Thymus (tissue), 11 donors: ENCODE results near the gene FAM161B. TPM values are rescaled to one million over a fixed set of nuclear protein-coding genes. Genes with fewer than 3 reads are reported as not detected.
"Not testable (repeated sequence)": the region's sequence is repeated elsewhere in the genome, so short reads cannot be mapped to it uniquely, and the experiment has no call there.

Source experiments
- DNase-seq, 9 donors: peaks; one replicate each; pipeline ENCODE4 v3.0.0-alpha.2; 2013; ENCODE audit warnings: low spot score in 9 of 9, low read depth in 6 of 9, missing footprints in 1 of 9
- H3K27ac ChIP-seq, 2 donors: one replicate each; pipeline ENCODE4 v1.5.1; 2013; ENCODE audit warnings: control low read depth in 1 of 2, low read depth in 1 of 2, low read length in 1 of 2, mild to moderate bottlenecking in 1 of 2, moderate library complexity in 1 of 2
- H3K27me3 ChIP-seq, 2 donors: one replicate each; pipeline ENCODE4 v1.5.1; 2013; ENCODE audit warnings: low read length in 1 of 2; ENCODE audit not compliant: control insufficient read depth in 2 of 2, insufficient read depth in 1 of 2
- H3K36me3 ChIP-seq, 2 donors: one replicate each; pipeline ENCODE4 v1.5.1; 2013; ENCODE audit warnings: low read length in 1 of 2, mild to moderate bottlenecking in 1 of 2, moderate library complexity in 1 of 2; ENCODE audit not compliant: control insufficient read depth in 2 of 2, insufficient read depth in 2 of 2
- H3K4me1 ChIP-seq, 2 donors: one replicate each; pipeline ENCODE4 v1.5.1; 2013; ENCODE audit warnings: low read length in 2 of 2; ENCODE audit not compliant: control insufficient read depth in 2 of 2, insufficient read depth in 2 of 2
- H3K4me3 ChIP-seq, 2 donors: one replicate each; pipeline ENCODE4 v1.5.1; 2013; ENCODE audit warnings: low read length in 2 of 2, control low read depth in 1 of 2, mild to moderate bottlenecking in 1 of 2
- H3K9me3 ChIP-seq, 2 donors: one replicate each; pipeline ENCODE4 v1.5.1; 2013; ENCODE audit warnings: low read length in 1 of 2, mild to moderate bottlenecking in 1 of 2; ENCODE audit not compliant: control insufficient read depth in 2 of 2, insufficient read depth in 1 of 2
- WGBS: extraction: QIAGEN DNeasy Blood & Tissue Kit; methylation state at CpG from one replicate; pipeline ENCODE4 v1.1.7; 2013; 5-methylcytosine and 5-hydroxymethylcytosine counted together
- polyA plus RNA-seq: library from polyadenylated mRNA; stranded (reverse); fragments of 200-250 nt; gene quantifications from one replicate; pipeline ENCODE4 v1.2.3, GENCODE V29; 2013
- total RNA-seq: library from RNA; stranded (reverse); fragments of 120-200 nt; gene quantifications from one replicate; pipeline ENCODE4 v1.2.4, GENCODE V29; 2013
- donor health status: healthy.

Gene FAM161B
- total and polyA plus RNA-seq, 2 donors = 1.7 to 4.1 TPM

GRCh38 chr14:73988656-73989055 is 38.8 kb upstream of the FAM161B start:
- H3K9me3 ChIP-seq, DNase-seq, H3K27ac ChIP-seq, H3K4me3 ChIP-seq, H3K4me1 ChIP-seq, H3K27me3 ChIP-seq, H3K36me3 ChIP-seq: not testable (repeated sequence)
- 97% methylated on average over 5 of the region's 7 CpGs for WGBS

GRCh38 chr14:73988065-73988464 is 38.2 kb upstream of the FAM161B start:
- Histone ChIP-seq H3K4me3 (no peak overlapping the region), H3K27ac (no peak overlapping the region), H3K27me3 (no peaks in the 10 kb centered on the region), H3K9me3 (no peaks in the 10 kb centered on the region), H3K36me3 (peaks cover 8 to 9% of the 10 kb centered on the region in 2 donors), H3K4me1 (no peaks in the 10 kb centered on the region)
- 96% methylated on average over 3 of the region's 3 CpGs for WGBS
- no peak for DNase-seq

GRCh38 chr14:73977896-73978295 is 28.0 kb upstream of the FAM161B start:
- no peak for DNase-seq
- H3K4me3 ChIP-seq = no peak overlapping the region
- no peak overlapping the region for H3K27ac ChIP-seq
- H3K36me3 ChIP-seq = peaks cover 3 to 7% of the 10 kb centered on the region in 2 donors
- no peaks in the 10 kb centered on the region for H3K4me1 ChIP-seq
- H3K27me3 ChIP-seq = no peaks in the 10 kb centered on the region
- no peaks in the 10 kb centered on the region for H3K9me3 ChIP-seq
- 72% methylated on average over 4 of the region's 4 CpGs for WGBS

GRCh38 chr14:73976125-73976524 is 26.2 kb upstream of the FAM161B start:
- no peak for DNase-seq
- Histone ChIP-seq H3K27me3 (no peaks in the 10 kb centered on the region), H3K36me3 (peaks cover 3 to 7% of the 10 kb centered on the region in 2 donors), H3K4me1 (no peaks in the 10 kb centered on the region), H3K4me3 (no peak overlapping the region), H3K27ac (no peak overlapping the region), H3K9me3 (no peaks in the 10 kb centered on the region)
- 97% methylated on average over 6 of the region's 6 CpGs for WGBS

- peaks cover 3 to 9% of the 10 kb centered on the region in 2 donors for H3K36me3 ChIP-seq
These were observed 23.6 kb upstream of the FAM161B start for GRCh38 chr14:73973497-73973896.

GRCh38 chr14:73968885-73969284 is 19.0 kb upstream of the FAM161B start:
- Histone ChIP-seq H3K9me3 (no peaks in the 10 kb centered on the region), H3K27me3 (no peaks in the 10 kb centered on the region), H3K36me3 (peaks cover 0 to 24% of the 10 kb centered on the region in 2 donors), H3K4me1 (no peaks in the 10 kb centered on the region), H3K27ac (no peak overlapping the region), H3K4me3 (no peak overlapping the region)
- DNase-seq = no peak
- 75% methylated on average over 2 of the region's 2 CpGs for WGBS

More at GRCh38 chr14:73973497-73973896, 23.6 kb upstream of the FAM161B start:
- DNase-seq = no peak
- WGBS = 95% methylated on average over 2 of the region's 2 CpGs
- H3K27ac ChIP-seq = no peak overlapping the region
- H3K4me3 ChIP-seq = no peak overlapping the region
- H3K9me3 ChIP-seq = no peaks in the 10 kb centered on the region
- no peaks in the 10 kb centered on the region for H3K27me3 ChIP-seq
- H3K4me1 ChIP-seq = no peaks in the 10 kb centered on the region

GRCh38 chr14:73965216-73965615 is 15.3 kb upstream of the FAM161B start:
- Histone ChIP-seq H3K4me1 (no peaks in the 10 kb centered on the region), H3K9me3 (no peaks in the 10 kb centered on the region), H3K27ac (no peak overlapping the region), H3K27me3 (no peaks in the 10 kb centered on the region), H3K4me3 (no peak overlapping the region), H3K36me3 (peaks cover 19 to 48% of the 10 kb centered on the region in 2 donors)
- no peak for DNase-seq
- WGBS = 97% methylated on average over 4 of the region's 4 CpGs

- H3K4me1 ChIP-seq = no peaks in the 10 kb centered on the region
- H3K9me3 ChIP-seq = no peaks in the 10 kb centered on the region
- WGBS = 98% methylated on average over 12 of the region's 12 CpGs
- H3K4me3 ChIP-seq = no peak overlapping the region
- H3K27me3 ChIP-seq = no peaks in the 10 kb centered on the region
- no peak for DNase-seq
- H3K36me3 ChIP-seq = peaks cover 44 to 69% of the 10 kb centered on the region in 2 donors
- H3K27ac ChIP-seq = no peak overlapping the region
These were observed 11.3 kb upstream of the FAM161B start for GRCh38 chr14:73961192-73961591.

GRCh38 chr14:73958591-73958990 is 8.7 kb upstream of the FAM161B start:
- DNase-seq = no peak
- Histone ChIP-seq H3K27me3 (no peaks in the 10 kb centered on the region), H3K4me3 (no peak overlapping the region), H3K9me3 (no peaks in the 10 kb centered on the region), H3K27ac (no peak overlapping the region), H3K4me1 (no peaks in the 10 kb centered on the region), H3K36me3 (peaks cover 57 to 69% of the 10 kb centered on the region in 2 donors)

- Histone ChIP-seq H3K9me3 (no peaks in the 10 kb centered on the region), H3K27ac (no peak overlapping the region), H3K36me3 (peaks cover 42 to 48% of the 10 kb centered on the region in 2 donors), H3K27me3 (no peaks in the 10 kb centered on the region), H3K4me1 (peaks cover under 1 to 6% of the 10 kb centered on the region in 2 donors), H3K4me3 (no peak overlapping the region)
- DNase-seq = no peak
- WGBS = 94% methylated on average over 5 of the region's 5 CpGs
These were observed 5.8 kb upstream of the FAM161B start for GRCh38 chr14:73955674-73956073.
